ENCODE data around the gene ANO7.
A peak's percentile ranks its signal among the peaks of the same experiment; 100 is the strongest.

ANO7 gene

DNA sequence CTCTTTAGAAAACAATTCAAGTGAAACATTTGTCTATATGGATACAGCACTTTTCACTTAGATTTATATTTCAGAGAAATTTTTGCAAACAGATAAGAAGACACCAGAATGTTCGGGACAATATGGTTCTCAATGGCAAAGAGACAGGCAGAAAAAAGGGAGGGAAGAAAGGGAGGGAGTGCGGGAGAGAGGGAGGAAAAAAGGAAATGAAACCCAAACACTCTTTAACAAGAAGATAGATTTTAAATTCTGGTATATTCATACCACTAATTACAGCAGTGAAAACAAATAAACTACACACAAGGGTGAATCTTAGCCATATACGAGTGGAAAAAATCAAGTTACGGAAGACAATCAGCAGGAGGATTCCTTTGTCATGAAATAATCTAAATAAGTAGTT, 42.2 kb upstream of the ANO7 start:
- TF ChIP-seq, protein P1, sequence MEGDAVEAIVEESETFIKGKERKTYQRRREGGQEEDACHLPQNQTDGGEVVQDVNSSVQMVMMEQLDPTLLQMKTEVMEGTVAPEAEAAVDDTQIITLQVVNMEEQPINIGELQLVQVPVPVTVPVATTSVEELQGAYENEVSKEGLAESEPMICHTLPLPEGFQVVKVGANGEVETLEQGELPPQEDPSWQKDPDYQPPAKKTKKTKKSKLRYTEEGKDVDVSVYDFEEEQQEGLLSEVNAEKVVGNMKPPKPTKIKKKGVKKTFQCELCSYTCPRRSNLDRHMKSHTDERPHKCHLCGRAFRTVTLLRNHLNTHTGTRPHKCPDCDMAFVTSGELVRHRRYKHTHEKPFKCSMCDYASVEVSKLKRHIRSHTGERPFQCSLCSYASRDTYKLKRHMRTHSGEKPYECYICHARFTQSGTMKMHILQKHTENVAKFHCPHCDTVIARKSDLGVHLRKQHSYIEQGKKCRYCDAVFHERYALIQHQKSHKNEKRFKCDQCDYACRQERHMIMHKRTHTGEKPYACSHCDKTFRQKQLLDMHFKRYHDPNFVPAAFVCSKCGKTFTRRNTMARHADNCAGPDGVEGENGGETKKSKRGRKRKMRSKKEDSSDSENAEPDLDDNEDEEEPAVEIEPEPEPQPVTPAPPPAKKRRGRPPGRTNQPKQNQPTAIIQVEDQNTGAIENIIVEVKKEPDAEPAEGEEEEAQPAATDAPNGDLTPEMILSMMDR (IDR thresholded peaks at IDR 0.05), result no peak
- no peak for DNase-seq (ENCODE audit: low spot score)
- Histone ChIP-seq H3K4me3 (no peak overlapping the region), H3K27ac (no peak overlapping the region)

DNA sequence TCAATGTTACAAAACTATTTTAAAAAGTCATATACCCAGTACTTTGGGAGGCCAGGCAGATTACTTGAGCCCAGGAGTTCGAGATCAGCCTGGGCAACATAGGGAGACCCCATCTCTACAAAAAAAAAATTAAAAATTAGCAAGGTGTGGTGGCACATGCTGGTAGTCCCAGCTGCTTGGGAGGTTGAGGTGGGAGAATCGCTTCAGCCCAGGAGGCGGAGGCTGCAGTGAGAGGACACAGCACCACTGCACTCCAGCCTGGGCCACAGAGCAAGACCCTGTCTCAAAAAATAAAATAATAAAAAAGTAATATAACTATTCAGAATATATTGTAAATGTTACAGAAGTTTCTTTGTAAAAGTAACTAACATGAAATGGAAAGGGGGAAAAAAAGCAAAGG, 41.1 kb upstream of the ANO7 start:
- Histone ChIP-seq H3K27ac (no peak overlapping the region), H3K4me3 (no peak overlapping the region)
- TF ChIP-seq, protein P1 (IDR thresholded peaks at IDR 0.05), result no peak
- no peak for DNase-seq (ENCODE audit: low spot score)

DNA sequence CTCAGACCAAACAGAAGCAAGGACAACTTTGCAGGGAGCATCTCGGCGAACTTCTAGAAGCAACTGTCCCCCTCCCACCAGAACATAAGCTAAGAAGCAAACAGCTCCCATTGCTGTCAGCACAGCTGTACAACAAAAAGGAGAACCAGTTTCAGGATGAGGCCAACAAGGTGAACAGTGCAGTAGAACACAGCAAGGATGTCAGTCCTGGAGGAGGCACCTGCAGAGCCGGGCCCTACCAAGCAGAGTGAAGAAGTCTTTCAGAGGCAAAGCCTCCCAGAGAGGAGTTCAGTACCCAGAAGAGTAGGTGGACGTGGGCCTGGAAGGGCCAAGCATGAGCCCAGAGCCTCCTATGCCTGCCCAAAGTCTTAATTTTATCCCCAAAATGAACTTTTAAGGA, 40.2 kb upstream of the ANO7 start:
- no peak for DNase-seq (ENCODE audit: low spot score)

DNA sequence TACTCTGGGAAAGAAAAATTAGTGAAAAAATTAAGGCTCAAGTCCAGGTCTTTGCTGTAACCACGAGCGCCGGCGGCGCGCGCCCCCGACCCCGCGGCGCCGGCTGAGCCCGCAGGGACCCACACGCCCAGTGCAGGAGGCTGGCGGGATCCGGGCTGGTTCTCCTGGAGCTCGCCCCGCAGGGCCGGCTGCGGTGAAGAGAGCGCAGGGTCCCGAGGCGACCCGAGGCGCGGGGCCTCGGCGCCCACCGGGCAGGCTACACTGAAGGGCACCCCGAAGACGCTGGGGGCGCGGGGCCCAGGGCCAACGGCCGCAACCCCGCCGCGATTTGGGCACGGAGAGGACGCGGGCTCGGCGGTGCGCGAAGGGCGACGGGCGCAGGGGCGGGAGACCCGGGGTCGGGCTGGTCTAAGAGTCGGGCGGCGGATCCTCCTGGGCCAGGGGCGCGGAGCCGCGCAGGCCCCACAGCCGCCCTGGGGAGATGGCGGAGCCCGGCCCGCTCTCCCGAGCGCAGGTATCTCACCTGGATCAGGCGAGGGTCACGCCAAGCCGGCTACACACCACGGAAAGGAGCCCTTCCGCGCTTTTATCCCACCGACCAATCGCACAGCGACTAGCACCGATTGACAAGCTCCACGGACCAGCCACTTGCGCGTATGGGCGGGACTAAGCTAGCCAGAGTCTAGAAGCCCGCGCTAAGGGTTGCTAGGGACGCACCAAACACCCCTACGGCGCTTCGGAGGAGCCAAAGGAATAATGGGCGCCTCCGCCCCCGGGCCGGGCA, 39.4 kb upstream of the ANO7 start, which contains the start of gene PASK:
PASK (minus strand) TSS at position 582 of the 784 bp plus-strand sequence. CDS start 6,440 bp downstream, outside the sequence.
- DNase-seq (ENCODE audit: low spot score), result peak; percentile 92
- H3K4me3 ChIP-seq, result peak within 1 kb of the TSS; percentile 93
- TF ChIP-seq, protein P1 (IDR thresholded peaks at IDR 0.05), result no peak
- peak within 1 kb of the TSS; percentile 73 to 87 for H3K27ac ChIP-seq

More for the DNA sequence above, 40.2 kb upstream of the ANO7 start:
- no peak overlapping the region for H3K4me3 ChIP-seq
- no peak overlapping the region for H3K27ac ChIP-seq
- TF ChIP-seq, protein P1 (IDR thresholded peaks at IDR 0.05), result no peak

DNA sequence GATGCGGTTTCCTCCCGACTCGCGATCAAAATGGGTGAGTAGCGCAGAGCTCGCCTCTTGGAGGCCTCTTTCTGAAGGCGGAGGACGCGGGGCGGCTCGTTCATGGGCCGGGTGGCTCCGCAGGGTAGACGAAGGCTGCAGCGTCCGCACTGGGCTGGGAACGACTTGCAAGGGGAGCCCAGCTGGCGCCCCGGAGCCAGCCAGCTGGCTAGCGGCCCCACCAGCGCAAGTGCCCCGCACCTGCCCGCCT, 38.9 kb upstream of the ANO7 start:
- no peak for DNase-seq (ENCODE audit: low spot score)
- Histone ChIP-seq H3K4me3 (peak overlapping the region; percentile 93), H3K27ac (peak overlapping the region in 1 of 2 donors; percentile 61)
- TF ChIP-seq, protein P1 (IDR thresholded peaks at IDR 0.05), result no peak

DNA sequence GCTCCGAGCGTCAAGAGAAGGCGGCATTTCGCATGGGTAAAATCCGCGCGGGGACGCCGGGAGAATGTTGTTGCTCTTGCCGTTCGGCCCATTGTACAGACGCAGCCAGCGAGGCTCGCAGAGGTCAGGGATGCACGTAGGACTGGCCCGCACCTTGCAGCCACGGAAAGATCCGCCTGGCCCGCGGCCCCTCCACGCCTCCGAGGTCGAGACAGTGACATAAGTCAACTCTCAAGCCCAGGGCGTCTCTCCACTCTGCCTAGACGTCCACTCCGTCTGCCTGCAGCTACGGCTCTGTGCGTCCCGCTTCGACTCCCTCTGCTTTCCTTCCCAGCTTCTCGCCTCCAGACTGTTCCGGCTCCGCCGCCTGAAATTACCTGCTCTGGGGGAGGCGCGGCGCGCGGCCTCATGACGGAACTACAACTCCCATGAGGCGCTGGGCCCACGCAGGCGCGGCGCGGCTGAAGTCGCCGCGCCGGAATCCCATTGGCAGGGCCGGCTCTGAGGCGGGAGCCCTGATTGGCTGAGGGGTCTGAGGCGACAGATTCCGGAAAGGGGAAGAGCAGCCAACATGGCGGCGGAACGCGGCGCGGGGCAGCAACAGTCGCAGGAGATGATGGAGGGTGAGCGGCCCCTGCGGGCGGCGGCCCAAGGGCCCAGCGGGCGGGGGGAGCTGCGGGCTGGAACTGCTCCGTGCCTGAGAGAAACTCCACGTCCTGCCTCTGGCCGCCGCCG, 38.4 kb upstream of the ANO7 start, which contains the start of gene PPP1R7:
PPP1R7 (plus strand) TSS at position 543 of the 735 bp plus-strand sequence; CDS start at position 572, 29 bp downstream.
- peak; percentile 96 for DNase-seq (ENCODE audit: low spot score)
- H3K4me3 ChIP-seq, result peak within 1 kb of the TSS; percentile 93
- TF ChIP-seq, protein P1 (IDR thresholded peaks at IDR 0.05), result no peak
- peak within 1 kb of the TSS; percentile 73 to 87 for H3K27ac ChIP-seq

All from coronary artery (tissue), 2 donors.